GM18508 (cell line): ENCODE results near the gene ASAP2.

ENCODE experiments used
- ATAC-seq: cut with Tn5 transposase; IDR thresholded peaks from one replicate; pipeline ENCODE4 v1.9.1; 2021; ENCODE audit warnings: moderate number of reproducible peaks; ENCODE audit not compliant: insufficient read depth, unreplicated experiment

Gene ASAP2

GRCh38 chr2:9269695-9270360 lies 63.2 kb downstream of the ASAP2 start:
- no peak for ATAC-seq

GRCh38 chr2:9271091-9271490 lies 64.5 kb downstream of the ASAP2 start:
- no peak for ATAC-seq

- ATAC-seq = no peak
Observed at GRCh38 chr2:9271691-9272090, 65.1 kb downstream of the ASAP2 start.

- no peak for ATAC-seq
Observed at GRCh38 chr2:9273486-9274130, 67.0 kb downstream of the ASAP2 start.

DNA sequence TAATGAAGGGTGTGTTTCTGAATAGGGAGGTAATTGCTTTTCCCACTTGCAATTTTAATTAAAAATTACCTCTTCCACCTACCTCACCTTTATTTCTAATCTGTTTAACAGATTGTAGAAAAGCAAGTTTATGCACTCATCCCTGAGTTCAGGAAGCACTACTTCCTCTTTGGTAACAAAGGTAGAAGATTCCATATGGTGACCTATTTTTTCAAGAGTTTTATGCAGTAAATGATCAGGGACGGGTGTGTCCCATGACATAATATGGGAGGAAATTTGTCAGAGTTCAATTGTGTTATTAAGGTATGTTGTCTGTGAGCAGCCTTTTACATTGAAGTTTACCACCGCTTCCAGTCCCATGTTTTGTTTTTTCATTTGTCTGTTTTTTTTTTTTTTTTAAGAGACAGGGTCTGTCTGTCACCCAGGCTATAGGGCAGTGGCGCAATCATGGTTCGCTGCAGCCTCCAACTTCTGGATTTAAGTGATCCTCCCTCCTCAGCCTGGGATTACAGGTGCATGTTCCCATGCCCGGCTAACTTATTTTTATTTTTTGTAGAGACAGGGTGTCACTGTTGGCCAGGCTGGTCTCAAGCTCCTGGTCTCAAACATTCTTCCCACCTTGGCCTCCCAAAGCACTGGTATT lies 68.2 kb downstream of the ASAP2 start:
- no peak for ATAC-seq

DNA sequence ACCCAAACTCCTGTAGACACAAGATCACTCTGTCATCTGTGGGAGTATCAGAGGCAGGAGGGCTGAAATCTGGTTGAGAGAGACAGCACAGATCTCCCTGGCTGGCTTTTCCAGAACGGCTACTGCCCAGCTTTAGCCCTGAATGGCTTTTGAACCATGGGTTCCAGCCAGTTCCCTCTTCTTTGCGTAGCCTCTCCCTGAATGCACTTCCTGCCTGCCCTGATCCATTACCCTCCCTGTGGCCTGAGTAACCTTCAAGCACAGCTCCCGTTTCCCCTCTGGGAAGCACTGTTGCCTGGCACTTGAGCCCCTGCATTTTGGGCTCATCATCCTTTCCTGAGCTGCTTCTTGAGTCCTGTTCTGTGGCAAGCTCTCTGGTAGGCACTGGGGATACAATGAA lies 68.8 kb downstream of the ASAP2 start:
- no peak for ATAC-seq

- ATAC-seq = no peak
Observed at GRCh38 chr2:9276074-9276473, 69.5 kb downstream of the ASAP2 start.

DNA sequence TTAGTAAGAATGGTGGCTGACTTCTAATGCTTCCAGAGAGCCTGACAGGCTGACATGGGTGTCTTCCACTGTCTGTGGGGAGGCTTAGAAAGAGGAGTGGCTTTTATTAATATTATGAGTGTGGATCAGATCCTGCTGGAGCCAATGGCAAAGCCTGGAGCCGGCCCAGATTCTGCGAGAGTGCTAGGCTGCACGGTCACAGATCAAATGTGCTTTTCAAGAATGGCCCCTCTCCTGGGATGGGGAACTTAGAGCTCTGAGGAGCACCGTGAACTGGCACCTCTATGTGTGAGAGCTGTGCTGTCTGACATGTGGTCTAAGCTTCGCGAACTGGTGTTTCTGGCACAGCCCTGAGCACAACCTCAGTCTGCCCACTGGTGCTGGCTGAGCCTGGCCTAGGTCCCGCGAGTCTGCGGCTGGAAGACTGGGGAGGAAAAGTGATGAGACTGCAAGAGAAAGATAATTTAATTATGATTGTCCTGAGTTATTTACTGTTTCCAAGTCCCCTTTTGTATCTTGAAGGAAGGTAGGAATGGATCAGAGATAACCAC lies 70.4 kb downstream of the ASAP2 start:
- ATAC-seq = no peak

DNA sequence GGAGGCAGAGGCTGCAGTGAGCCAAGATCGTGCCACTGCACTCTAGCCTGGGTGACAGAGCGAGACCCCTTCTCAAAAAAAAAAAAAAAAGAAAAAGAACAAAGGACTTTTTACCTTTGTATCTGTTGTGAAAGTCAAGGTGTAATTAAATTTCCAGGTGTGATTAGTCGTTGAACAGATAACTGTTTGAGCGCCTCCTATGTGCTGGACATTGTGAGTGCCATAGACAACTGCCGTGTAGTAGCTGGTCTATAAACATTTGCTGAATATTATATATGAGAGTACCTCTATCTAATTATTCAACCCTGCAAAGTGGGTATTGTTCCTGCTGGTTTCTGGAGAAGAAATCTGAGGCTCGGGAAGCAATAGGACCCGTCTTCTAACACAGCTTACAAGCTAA lies 71.8 kb downstream of the ASAP2 start:
- no peak for ATAC-seq

GRCh38 chr2:9279426-9279825 lies 72.8 kb downstream of the ASAP2 start:
- ATAC-seq = no peak

DNA sequence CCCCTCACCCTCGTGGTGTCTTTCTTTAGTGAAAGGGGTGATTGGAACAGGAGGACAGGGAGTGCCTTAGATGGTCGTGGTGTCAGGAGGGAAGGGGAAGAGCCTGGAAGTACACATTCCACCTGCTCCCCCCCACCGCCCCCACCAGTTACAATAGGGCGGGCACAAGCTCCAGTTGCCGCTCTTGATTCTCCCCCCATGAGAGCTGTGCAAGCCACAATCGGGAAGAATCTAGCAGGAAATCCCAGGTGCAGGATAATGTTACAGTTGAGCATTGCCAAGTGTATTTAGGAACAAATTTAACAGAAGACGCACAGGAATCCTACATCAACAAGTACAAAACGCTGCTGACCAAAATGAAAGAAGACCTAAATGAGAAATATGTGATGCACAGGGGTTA lies 73.6 kb downstream of the ASAP2 start:
- ATAC-seq = no peak

DNA sequence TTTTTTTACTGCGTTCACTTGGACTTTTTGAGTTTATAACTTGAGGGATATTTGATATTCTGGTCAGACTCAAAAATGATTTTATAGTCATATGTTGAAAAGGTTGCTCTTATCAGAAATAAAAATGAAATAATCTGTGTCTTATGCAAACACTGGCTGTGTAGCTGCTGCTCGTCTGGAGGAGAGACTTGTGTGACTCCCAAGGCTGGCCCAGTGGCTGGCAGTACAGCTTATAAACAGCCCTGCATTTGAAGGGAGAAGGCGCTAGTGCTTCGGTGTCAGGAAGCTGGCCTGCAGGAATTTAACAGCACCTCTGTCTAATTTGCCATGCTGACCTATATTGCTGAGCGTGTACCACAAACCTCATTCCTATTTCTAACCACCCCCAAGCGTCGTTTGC lies 74.5 kb downstream of the ASAP2 start:
- ATAC-seq = no peak

DNA sequence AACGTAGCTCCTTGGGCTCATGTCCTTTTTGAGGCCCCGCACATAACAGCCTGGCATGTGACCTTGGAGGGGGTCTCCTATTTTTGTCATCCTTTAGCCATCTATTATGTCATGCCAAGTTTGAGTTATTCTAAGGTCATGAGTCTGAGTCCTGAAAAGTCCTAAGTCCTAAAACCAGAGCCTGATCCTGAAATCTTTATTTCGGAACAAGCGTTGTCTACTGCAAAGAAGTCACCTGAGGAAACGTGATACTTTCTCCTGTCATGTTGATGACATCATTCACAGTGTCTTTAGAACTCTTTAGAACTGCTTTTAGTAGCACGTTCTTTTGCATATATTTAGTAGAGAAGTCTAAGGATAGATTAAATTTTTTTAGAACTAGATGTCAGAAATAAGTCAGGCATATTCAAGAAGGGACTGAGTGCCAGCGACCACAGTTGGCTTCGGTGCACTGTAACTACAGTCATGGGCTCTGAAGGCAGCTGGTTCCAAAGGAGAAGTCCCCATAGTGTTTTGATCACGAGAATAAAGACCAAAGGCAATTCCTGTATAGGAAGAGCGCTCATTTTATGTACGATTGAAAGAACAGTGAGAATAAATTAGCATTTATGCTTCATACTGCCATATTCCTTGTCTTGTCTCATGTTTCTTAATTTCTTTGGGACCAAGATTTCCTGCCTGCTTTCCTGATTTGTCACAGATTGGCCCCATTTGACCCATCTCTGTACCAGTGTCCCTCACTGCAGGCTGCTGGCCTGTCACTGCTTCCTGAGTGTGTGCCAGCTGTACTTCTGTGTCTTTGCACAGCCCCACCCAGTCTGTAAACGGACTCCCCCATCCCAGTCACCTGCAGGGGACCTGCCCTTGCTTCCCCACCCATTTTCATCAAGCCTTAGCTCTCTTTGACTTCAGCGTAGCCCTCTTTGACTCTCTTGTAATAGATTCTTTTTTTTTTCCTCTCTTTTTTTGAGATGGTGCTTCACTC lies 75.8 kb downstream of the ASAP2 start:
- ATAC-seq = no peak

- ATAC-seq = no peak
Observed at GRCh38 chr2:9284521-9285297, 78.1 kb downstream of the ASAP2 start.

- ATAC-seq = no peak
Observed at GRCh38 chr2:9285385-9285920, 78.8 kb downstream of the ASAP2 start.

GRCh38 chr2:9285921-9286320 lies 79.3 kb downstream of the ASAP2 start:
- no peak for ATAC-seq

DNA sequence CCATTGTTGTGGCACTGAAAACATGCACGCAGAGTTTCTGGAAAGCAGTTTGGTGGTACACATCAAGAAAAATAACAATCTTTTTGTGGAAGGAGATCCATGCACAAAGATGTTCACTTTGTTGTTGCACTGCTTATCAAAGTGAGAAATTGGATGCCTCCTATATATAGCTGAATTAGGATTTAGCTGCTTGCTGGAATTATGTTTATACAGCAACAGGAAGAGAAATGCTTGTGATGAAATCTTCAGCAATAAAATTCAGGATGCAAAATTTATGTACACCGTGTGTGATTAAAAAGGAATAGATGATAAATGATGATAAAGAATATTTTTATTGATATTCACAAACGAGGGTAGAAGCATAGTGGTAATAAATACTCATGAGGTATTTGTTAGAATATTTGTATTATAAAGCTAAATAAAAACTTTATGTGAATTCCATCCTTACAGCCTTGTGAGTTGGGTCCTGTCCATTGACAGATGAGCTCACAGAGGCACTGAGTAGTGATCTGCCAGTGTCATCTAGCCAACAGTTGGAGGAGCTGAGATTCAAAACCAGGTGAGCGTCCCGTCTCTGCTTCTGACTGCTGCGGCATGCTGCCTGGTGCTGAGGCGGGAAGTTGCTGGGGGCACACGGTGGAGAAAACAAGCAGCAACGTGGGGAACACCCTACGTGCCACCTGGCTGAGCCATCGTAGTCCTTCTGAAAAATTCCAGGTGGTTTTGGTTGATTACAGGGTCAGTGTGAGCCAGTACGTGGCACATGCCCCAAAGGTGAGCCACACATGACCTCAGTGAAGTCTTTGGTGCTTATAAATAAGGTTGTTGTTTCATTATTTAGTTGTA lies 80.2 kb downstream of the ASAP2 start:
- ATAC-seq = no peak

DNA sequence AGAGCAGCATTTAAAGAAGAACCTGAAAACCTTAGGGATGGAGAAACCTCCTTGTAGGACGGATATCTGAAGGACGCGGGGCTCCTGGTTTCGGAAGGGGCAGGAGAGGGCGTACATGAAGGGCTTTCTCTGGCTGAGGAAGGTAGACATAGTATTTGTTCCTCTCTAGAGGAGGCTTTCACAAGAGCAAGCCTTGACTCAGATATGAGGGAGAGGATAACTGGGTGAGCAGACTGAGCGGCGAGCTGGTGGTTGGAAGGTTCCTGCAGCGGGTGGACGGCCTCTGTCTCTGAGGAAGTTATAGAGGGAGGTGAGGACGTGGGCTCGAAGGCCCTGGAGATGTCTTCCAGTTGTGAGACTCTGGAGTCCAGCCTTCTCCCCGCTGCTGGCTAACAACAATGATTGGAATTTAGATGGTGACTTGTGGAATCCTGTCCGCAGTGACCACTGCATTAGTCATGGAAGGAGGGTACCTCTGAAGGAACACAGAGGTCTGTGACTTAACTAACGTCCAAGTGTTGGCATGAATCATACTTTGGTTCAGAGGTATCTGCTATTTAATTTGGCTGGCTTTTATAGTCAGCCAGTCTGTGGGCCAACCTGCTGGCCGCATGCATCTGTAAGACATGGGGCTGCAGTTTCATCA lies 80.9 kb downstream of the ASAP2 start:
- ATAC-seq = no peak
